Breast epithelium (tissue), 3 donors: ENCODE measurements around the gene OTUD3.

Experiments
- POLR2A ChIP-seq: fragments of 450-650 bp; IDR thresholded peaks from one replicate; pipeline ENCODE4 v1.6.1; 2016; ENCODE audit warnings: antibody characterized with exemption, mild to moderate bottlenecking, moderate library complexity
- POLR2AphosphoS5 ChIP-seq, 3 donors: sonication (generic); formaldehyde crosslinking; IDR thresholded peaks; one replicate each; pipeline ENCODE4 v1.6.1; 2017; ENCODE audit warnings: antibody characterized with exemption in 3 of 3
- TF ChIP-seq, protein P1 (sequence below), 3 donors: fragments of 450-650 bp; IDR thresholded peaks; one replicate each; pipeline ENCODE4 v1.5.1; 2016 to 2017; ENCODE audit warnings: antibody characterized with exemption in 3 of 3, mild to moderate bottlenecking in 3 of 3, moderate library complexity in 3 of 3

DNA sequence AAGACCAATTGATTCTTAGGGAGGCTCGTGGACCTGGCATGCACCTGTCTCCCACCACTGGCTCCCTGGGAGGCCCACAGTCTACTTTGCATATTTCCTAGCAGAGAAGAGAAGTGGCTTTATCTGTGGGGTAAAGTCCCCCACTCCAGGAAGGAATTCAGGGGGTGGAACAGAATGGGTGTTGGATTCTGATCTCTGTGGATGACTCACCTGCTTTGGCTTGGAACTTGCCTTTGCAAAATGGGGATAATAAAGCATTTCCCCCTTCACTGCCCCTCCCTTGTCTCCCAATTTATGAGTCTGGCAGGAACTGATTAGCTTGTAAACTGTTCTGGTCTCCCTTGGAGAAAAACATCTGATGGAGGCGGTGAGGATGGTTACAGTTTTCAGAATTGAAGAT, 21.2 kb upstream of the OTUD3 start:
- TF ChIP-seq, protein P1, sequence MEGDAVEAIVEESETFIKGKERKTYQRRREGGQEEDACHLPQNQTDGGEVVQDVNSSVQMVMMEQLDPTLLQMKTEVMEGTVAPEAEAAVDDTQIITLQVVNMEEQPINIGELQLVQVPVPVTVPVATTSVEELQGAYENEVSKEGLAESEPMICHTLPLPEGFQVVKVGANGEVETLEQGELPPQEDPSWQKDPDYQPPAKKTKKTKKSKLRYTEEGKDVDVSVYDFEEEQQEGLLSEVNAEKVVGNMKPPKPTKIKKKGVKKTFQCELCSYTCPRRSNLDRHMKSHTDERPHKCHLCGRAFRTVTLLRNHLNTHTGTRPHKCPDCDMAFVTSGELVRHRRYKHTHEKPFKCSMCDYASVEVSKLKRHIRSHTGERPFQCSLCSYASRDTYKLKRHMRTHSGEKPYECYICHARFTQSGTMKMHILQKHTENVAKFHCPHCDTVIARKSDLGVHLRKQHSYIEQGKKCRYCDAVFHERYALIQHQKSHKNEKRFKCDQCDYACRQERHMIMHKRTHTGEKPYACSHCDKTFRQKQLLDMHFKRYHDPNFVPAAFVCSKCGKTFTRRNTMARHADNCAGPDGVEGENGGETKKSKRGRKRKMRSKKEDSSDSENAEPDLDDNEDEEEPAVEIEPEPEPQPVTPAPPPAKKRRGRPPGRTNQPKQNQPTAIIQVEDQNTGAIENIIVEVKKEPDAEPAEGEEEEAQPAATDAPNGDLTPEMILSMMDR (IDR thresholded peaks at IDR 0.05), result no peak
- TF ChIP-seq POLR2A (no peak), POLR2AphosphoS5 (IDR thresholded peaks at IDR 0.05) (no peak)
